HTR-8/SVneo (cell line): ENCODE data around the gene DLK2.
"Not testable (repeated sequence)": the region's sequence is repeated elsewhere in the genome, so short reads cannot be mapped to it uniquely, and the experiment has no call there.

Source experiments
- DNase-seq: peaks from one replicate; pipeline ENCODE4 v3.0.0; 2011; ENCODE audit warnings: low spot score, mixed read lengths; ENCODE audit not compliant: insufficient read length
- FAIRE-seq: peaks from 2 replicates; lab custom pipeline; 2011; peaks lifted over from hg19 to GRCh38; lab: Jason Lieb, UNC

The DLK2 gene

DNA sequence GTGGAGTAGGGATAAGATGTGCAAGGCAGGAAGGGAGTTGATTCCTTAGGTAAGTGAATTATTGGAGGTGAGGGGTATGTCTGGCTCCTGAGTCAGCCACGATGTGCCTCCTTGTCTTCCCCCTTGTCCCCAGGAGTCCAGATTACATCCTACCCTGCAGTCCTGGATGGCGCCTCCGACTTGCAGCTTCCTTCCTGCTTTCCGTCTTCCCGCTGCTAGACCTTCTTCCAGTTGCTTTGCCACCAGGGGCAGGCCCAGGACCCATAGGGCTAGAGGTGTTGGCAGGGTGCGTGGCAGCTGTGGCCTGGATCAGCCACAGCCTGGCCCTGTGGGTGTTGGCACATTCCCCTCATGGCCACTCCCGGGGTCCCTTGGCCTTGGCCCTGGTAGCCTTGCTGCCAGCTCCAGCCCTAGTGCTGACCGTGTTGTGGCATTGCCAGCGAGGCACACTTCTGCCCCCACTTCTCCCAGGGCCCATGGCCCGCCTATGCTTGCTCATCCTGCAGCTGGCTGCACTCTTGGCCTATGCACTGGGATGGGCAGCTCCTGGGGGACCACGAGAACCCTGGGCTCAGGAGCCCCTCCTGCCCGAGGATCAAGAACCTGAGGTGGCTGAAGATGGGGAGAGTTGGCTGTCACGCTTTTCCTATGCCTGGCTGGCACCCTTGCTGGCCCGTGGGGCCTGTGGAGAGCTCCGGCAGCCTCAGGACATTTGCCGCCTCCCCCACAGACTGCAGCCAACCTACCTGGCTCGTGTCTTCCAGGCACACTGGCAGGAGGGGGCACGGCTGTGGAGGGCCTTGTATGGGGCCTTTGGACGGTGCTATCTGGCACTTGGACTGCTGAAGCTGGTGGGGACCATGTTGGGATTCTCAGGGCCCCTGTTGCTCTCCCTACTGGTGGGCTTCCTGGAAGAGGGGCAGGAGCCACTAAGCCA is 23.1 kb downstream of the DLK2 start:
- DNase-seq: no peak
- no peak for FAIRE-seq

GRCh38 chr6:43428874-43429273 is 26.5 kb downstream of the DLK2 start:
- FAIRE-seq (no peak), DNase-seq (no peak)

DNA sequence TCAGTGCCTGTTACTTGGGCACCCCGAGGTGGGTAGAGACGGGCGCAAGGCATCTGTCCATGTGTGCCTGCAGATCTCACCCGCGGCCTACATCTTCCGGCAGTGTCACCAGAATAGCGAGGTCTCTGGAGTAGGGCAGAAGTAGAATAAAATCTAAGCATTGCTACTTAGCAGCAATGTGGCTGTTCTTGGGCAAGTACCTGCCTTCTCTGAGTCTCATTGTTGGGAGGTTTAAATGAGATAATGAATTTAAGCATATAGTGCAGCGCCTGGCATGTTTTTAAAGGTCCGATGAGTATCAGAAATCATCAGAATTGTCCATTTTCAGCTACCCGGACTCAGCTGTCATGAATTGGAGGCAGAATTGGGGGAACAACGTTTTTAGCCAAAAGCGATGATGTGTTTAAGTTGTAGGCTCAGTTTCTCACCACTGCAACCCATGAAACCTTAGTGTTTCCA is 27.2 kb downstream of the DLK2 start:
- FAIRE-seq (no peak), DNase-seq (peak; percentile 24)

- DNase-seq: peak; percentile 98
- peak; percentile 98 for FAIRE-seq
Measured at GRCh38 chr6:43427406-43428111, 27.8 kb downstream of the DLK2 start, which contains the start of gene ABCC10. TSS of gene ABCC10 (plus strand) at chr6:43427541. CDS start at chr6:43427979, 438 bp downstream.

DNA sequence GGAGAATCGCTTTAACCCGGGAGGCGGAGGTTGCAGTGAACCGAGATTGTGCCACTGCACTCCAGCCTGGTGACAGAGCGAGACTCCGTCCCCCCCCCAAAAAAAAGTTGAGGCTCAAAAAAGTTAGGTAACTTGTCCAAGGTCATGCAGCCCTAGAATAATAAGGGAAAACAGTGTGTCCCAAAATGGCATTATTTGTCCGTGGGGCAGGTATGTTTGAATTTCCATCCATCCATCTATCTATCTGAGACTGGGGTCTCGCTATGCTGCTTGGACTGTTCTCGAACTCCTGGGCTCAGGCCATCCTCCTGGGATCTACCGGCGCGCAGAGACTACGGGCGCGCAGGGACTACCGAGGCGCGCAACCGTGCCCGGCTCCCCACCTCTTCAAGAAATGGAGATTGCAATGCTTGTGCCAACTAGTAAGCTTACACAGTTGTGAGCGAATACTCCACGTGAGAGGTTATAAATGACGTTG is 28.4 kb downstream of the DLK2 start:
- no peak for FAIRE-seq
- DNase-seq: no peak

DNA sequence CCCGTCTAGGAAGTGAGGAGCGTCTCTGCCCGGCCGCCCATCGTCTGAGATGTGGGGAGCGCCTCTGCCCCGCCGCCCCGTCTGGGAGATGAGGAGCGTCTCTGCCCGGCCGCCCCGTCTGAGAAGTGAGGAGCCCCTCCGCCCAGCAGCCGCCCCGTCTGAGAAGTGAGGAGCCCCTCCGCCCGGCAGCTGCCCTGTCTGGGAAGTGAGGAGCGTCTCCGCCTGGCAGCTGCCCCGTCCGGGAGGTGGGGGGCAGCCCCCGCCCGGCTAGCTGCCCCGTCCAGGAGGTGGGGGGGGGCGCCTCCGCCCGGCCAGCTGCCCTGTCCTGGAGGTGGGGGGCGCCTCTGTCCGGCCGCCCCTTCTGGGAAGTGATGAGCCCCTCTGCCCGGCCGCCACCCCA is 30.3 kb downstream of the DLK2 start:
- FAIRE-seq: not testable (repeated sequence)

DNA sequence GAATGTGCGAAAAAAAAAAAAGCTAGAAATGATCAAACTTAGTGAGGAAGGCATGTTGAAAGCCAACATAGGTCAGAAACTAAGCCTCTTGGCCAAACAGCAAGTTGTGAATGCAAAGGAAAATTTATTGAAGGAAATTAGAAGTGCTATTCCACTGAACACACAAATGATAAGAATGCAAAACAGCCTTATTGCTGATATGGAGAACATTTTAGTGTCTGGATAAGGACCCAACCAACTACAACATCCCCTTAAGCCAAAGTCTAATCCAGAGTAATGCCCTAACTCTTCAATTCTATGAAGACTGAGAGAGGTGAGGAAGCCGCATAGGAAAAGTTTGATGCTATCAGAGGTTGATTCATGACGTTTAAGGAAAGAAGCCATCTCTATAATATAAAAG is 33.5 kb downstream of the DLK2 start:
- no peak for DNase-seq
- FAIRE-seq: no peak

More for the DNA sequence above, 30.3 kb downstream of the DLK2 start:
- DNase-seq: not testable (repeated sequence)

GRCh38 chr6:43420012-43420709 is 35.2 kb downstream of the DLK2 start:
- no peak for FAIRE-seq
- no peak for DNase-seq

- DNase-seq (no peak), FAIRE-seq (no peak)
Measured at GRCh38 chr6:43416935-43417334, 38.4 kb downstream of the DLK2 start.

- not testable (repeated sequence) for FAIRE-seq, DNase-seq
Measured at GRCh38 chr6:43415275-43415674, 40.1 kb downstream of the DLK2 start.

DNA sequence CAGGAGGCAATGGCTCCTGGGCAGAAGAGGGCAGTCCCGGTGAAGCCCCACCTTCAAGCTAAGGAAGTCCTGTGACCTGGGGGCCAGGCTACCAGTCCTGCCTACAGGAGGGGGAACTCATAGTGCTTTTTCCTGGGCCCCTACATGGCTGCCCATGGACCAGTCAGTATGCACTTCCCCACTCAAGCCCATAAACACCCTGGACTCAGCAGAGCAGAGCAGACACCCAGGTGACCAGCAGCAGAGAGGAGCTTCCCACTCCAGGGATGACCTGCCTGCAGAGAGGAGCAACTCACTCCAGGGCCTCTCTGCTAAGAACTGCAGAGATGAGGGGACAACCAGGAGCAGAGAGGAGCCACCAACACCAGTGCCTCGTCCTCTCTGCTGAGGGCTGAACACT is 42.3 kb downstream of the DLK2 start:
- no peak for FAIRE-seq
- DNase-seq: no peak

DNA sequence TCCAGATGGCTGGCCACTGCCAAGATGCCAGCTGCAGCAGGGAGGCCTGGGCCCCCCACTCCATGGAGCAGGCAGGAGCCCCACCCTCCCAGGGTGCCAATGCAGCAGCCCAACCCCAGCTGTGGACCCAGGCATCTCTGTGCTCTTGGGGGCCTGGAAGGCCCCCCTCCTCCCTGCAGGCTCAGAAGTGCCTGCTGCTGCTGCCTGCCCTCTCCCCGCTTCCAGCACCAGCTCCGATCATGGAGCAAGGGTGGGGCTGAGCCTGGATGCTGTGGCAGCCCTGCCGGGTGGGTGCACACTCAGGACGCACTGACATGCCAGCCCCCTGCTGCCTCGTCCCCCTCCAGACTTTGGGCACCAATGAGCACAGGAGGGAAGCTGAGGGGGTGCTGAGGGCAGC is 42.8 kb downstream of the DLK2 start:
- DNase-seq (no peak), FAIRE-seq (no peak)

DNA sequence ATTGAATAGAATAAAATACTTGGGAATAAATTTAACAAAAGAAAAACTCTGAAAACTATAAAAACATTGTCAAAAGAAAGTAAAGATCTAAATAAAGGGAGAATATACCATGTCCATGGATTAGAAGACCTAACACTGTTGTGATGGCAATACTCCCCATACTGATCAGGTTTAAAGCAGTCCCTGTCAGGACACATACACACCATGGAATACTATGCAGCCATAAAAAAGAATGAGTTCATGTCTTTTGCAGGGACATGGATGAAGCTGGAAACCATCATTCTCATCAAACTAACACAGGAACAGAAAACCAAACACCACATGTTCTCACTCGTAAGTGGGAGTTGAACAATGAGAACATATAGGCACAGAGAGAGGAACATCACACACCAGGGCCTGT is 44.6 kb downstream of the DLK2 start:
- DNase-seq, FAIRE-seq: not testable (repeated sequence)

- FAIRE-seq (no peak), DNase-seq (no peak)
Measured at GRCh38 chr6:43408259-43408658, 47.1 kb downstream of the DLK2 start.

DNA sequence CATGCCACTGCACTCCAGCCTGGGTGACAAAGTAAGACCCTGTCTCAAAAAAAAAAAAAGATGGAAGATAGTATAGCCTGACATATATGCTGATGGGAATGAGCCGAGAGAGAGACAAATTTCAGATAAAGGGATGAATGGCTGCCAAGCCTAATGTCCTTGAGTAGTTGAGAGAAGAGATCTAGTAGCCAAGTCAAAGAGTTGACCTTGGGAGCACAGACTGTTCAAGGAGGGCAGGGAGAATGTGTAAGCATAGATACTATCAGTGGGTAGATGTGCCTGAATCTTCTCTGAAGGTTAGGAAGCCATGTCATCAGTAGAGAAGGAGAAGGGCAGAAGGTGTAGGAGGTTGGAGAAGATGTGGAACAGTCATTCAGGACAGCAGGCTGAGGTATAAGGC is 48.1 kb downstream of the DLK2 start:
- FAIRE-seq (no peak), DNase-seq (no peak)

DNA sequence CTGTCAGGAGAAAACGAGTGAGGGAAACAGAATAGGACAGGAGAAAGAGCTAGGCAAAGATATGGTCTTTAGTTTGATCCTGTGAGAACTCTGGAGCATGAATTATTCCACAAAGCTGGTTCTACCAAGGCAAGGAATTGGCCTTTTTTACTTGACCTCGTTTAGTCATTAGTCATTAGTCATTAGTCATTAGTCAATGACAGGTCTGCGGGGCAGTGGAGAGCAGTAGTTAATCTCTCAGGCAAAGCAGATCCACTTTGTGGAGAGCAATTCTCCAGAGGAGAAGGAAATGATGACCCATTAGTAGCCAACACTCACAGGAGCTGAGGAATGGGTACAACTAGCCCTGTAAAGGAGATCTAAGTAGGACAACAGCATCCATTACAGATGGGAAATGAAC is 50.0 kb downstream of the DLK2 start:
- no peak for DNase-seq
- no peak for FAIRE-seq

GRCh38 chr6:43402820-43403219 is 52.5 kb downstream of the DLK2 start:
- DNase-seq (no peak), FAIRE-seq (no peak)

- FAIRE-seq (no peak), DNase-seq (no peak)
Measured at GRCh38 chr6:43401730-43402129, 53.6 kb downstream of the DLK2 start.
